OCI-LY7 (cell line): ENCODE measurements around the gene SERTM1. TPM values are rescaled to one million over a fixed set of nuclear protein-coding genes. Genes with fewer than 3 reads are reported as not detected.

Experiments used
- BruUV-seq: library from RNA; stranded (reverse); fragments of 400-500 nt; replicated peaks from 2 replicates; lab custom pipeline; 2021; lab: Mats Ljungman, UMichigan
- CTCF ChIA-PET: fragments of 300-600 bp; sonication (Branson Sonifier 250); formaldehyde crosslinking; loops from one replicate; lab custom pipeline; 2022; ENCODE audit warnings: antibody characterized with exemption; ENCODE audit not compliant: unreplicated experiment; lab: Charles Lee
- POLR2A ChIA-PET: fragments of 300-600 bp; sonication (Branson Sonifier 250); formaldehyde crosslinking; loops from one replicate; lab custom pipeline; 2022; ENCODE audit warnings: antibody characterized with exemption; lab: Charles Lee
- DNase-seq: peaks from one replicate; pipeline ENCODE4 v3.0.0-alpha.2; 2015; ENCODE audit warnings: low spot score
- H2AFZ ChIP-seq: fragments of 200-600 bp; sonication (generic), shearing (Covaris generic); 2 replicates; pipeline ENCODE4 v1.6.1; 2014; ENCODE audit warnings: mild to moderate bottlenecking, antibody characterized with exemption, low read length, moderate library complexity
- H3K27ac ChIP-seq: fragments of 200-600 bp; sonication (generic); 2 replicates; pipeline ENCODE4 v1.5.1; 2014; ENCODE audit warnings: mixed run types, low read depth, mild to moderate bottlenecking, moderate library complexity, low read length, inconsistent platforms; ENCODE audit not compliant: poor library complexity, severe bottlenecking
- H3K36me3 ChIP-seq: fragments of 200-600 bp; sonication (generic); 2 replicates; pipeline ENCODE4 v1.6.1; 2014; ENCODE audit warnings: mild to moderate bottlenecking, antibody characterized with exemption, low read length, moderate library complexity, mixed read lengths; ENCODE audit not compliant: insufficient read depth
- H3K4me1 ChIP-seq: fragments of 200-600 bp; sonication (generic); 2 replicates; pipeline ENCODE4 v1.5.1; 2014; ENCODE audit warnings: mild to moderate bottlenecking, low read length; ENCODE audit not compliant: insufficient read depth, poor library complexity, severe bottlenecking
- H3K4me2 ChIP-seq: fragments of 200-600 bp; sonication (generic); 2 replicates; pipeline ENCODE4 v1.6.1; 2014; ENCODE audit warnings: mild to moderate bottlenecking, low read length
- H3K4me3 ChIP-seq: fragments of 200-600 bp; sonication (generic); 2 replicates; pipeline ENCODE4 v1.5.1; 2014; ENCODE audit warnings: mild to moderate bottlenecking, low read depth, low read length; ENCODE audit not compliant: poor library complexity, severe bottlenecking
- H3K79me2 ChIP-seq: fragments of 200-600 bp; sonication (generic); 2 replicates; pipeline ENCODE4 v1.6.1; 2016; ENCODE audit warnings: low read depth, mild to moderate bottlenecking, low read length, moderate library complexity, mixed read lengths; ENCODE audit not compliant: insufficient read depth
- H3K9me2 ChIP-seq: fragments of 200-600 bp; sonication (generic); 2 replicates; pipeline ENCODE4 v1.6.1; 2016; ENCODE audit warnings: mild to moderate bottlenecking, low read length, mixed read lengths; ENCODE audit not compliant: insufficient read depth
- H3K9me3 ChIP-seq: fragments of 200-600 bp; sonication (generic); 2 replicates; pipeline ENCODE4 v1.6.1; 2014; ENCODE audit warnings: mild to moderate bottlenecking, mixed run types, low read length, mixed read lengths
- H4K20me1 ChIP-seq: fragments of 200-600 bp; sonication (generic); 2 replicates; pipeline ENCODE4 v1.6.1; 2014; ENCODE audit warnings: mild to moderate bottlenecking, antibody characterized with exemption, low read length, moderate library complexity, mixed read lengths; ENCODE audit not compliant: insufficient read depth
- CTCF ChIP-seq: fragments of 200-600 bp; sonication (generic); conservative IDR thresholded peaks from 2 replicates; pipeline ENCODE4 v1.5.1; 2014; ENCODE audit warnings: mild to moderate bottlenecking, antibody characterized with exemption, low read length, moderate library complexity, mixed read lengths
- EZH2phosphoT487 ChIP-seq: fragments of 200-600 bp; sonication (generic); IDR thresholded peaks from 2 replicates; pipeline ENCODE4 v1.6.1; 2018; ENCODE audit warnings: low read depth, borderline replicate concordance, mild to moderate bottlenecking, mixed run types, antibody characterized with exemption, low read length, moderate library complexity, mixed read lengths
- intact Hi-C: fragments of 100-400 bp; cut with micrococcal nuclease; formaldehyde crosslinking; loops from one replicate; pipeline ENCODE4 v1.10.0; 2022; ENCODE audit not compliant: unreplicated experiment
- total RNA-seq, 2 experiments: library from RNA; depleted of rRNA in 1 of 2; stranded (reverse); fragments of >200 nt in 1 of 2; shearing (Covaris generic) in 1 of 2; gene quantifications; 2 replicates each; pipeline ENCODE4 v1.2.3, GENCODE V29; 2014 to 2022

Gene SERTM1
- total RNA-seq, 2 experiments from 2014 or later: not detected

- Histone ChIP-seq H3K9me3 (no peaks in the 10 kb centered on the region), H3K27ac (no peak overlapping the region), H3K36me3 (no peaks in the 10 kb centered on the region), H3K4me1 (no peaks in the 10 kb centered on the region), H3K79me2 (no peaks in the 10 kb centered on the region), H4K20me1 (no peaks in the 10 kb centered on the region), H2AFZ (no peak overlapping the region), H3K9me2 (no peaks in the 10 kb centered on the region), H3K4me2 (no peak overlapping the region), H3K4me3 (no peak overlapping the region)
- no peak for TF ChIP-seq EZH2phosphoT487
- TF ChIP-seq CTCF: no peak
- no TSS peak for BruUV-seq
- POLR2A ChIA-PET: no interaction called here
- DNase-seq: no peak
- intact Hi-C loops: no loop called here
- CTCF ChIA-PET: no interaction called here
Measured at GRCh38 chr13:36715841-36716240, 42.0 kb downstream of the SERTM1 start.

- CTCF ChIA-PET: no interaction called here
- H3K79me2 ChIP-seq: no peaks in the 10 kb centered on the region
- intact Hi-C loops: no loop called here
- H3K4me1 ChIP-seq: no peaks in the 10 kb centered on the region
- no peak for DNase-seq
- H3K27ac ChIP-seq: no peak overlapping the region
- no peaks in the 10 kb centered on the region for H4K20me1 ChIP-seq
- no peak overlapping the region for H3K4me3 ChIP-seq
- no peak overlapping the region for H2AFZ ChIP-seq
- no peak overlapping the region for H3K4me2 ChIP-seq
- TF ChIP-seq EZH2phosphoT487 (no peak), CTCF (no peak)
- no peaks in the 10 kb centered on the region for H3K9me2 ChIP-seq
- no TSS peak for BruUV-seq
- H3K36me3 ChIP-seq: no peaks in the 10 kb centered on the region
- H3K9me3 ChIP-seq: no peaks in the 10 kb centered on the region
- POLR2A ChIA-PET: no interaction called here
Measured at GRCh38 chr13:36717017-36717416, 43.2 kb downstream of the SERTM1 start.

GRCh38 chr13:36717966-36718545, 44.2 kb downstream of the SERTM1 start:
- Histone ChIP-seq H3K27ac (no peak overlapping the region), H3K4me2 (no peak overlapping the region), H3K36me3 (no peaks in the 10 kb centered on the region), H2AFZ (no peak overlapping the region), H3K9me3 (no peaks in the 10 kb centered on the region), H3K4me3 (no peak overlapping the region), H3K9me2 (no peaks in the 10 kb centered on the region), H3K4me1 (no peaks in the 10 kb centered on the region), H4K20me1 (no peaks in the 10 kb centered on the region), H3K79me2 (no peaks in the 10 kb centered on the region)
- BruUV-seq: no TSS peak
- DNase-seq: no peak
- ChIA-PET CTCF (no interaction called here), POLR2A (interaction anchor here (0.6 to 0.8 kb wide), 2 partner anchors 46 to 415 kb away, joined by 4 to 7 read pairs; no protein-coding TSS in a partner anchor)
- intact Hi-C loops: no loop called here
- TF ChIP-seq EZH2phosphoT487 (no peak), CTCF (no peak)
